PC-9 (cell line): ENCODE data around the gene SESN3. TPM values are rescaled to one million over a fixed set of nuclear protein-coding genes. Genes with fewer than 3 reads are reported as not detected.
"Not testable (repeated sequence)": the region's sequence is repeated elsewhere in the genome, so short reads cannot be mapped to it uniquely, and the experiment has no call there.

Experiments used
- BruUV-seq: library from RNA; stranded (reverse); fragments of 400-500 nt; replicated peaks from 2 replicates; lab custom pipeline; 2021; lab: Mats Ljungman, UMichigan
- CTCF ChIA-PET: fragments of 300-600 bp; sonication (Branson Sonifier 250); formaldehyde crosslinking; loops from one replicate; lab custom pipeline; 2022; ENCODE audit warnings: antibody characterized with exemption; lab: Charles Lee
- POLR2A ChIA-PET: fragments of 300-600 bp; sonication (Branson Sonifier 250); formaldehyde crosslinking; loops from one replicate; lab custom pipeline; 2022; ENCODE audit warnings: antibody characterized with exemption; ENCODE audit not compliant: unreplicated experiment; lab: Charles Lee
- DNase-seq, 2 experiments: peaks; one replicate each; pipeline versions ENCODE4 v3.0.0 to v3.0.0-alpha.2; 2015 to 2022; ENCODE audit warnings: mixed read lengths in 1 of 2
- H2AFZ ChIP-seq: fragments of 200-600 bp; sonication (generic); 2 replicates; pipeline ENCODE4 v1.8.1; 2017; ENCODE audit warnings: antibody characterized with exemption
- H3F3A ChIP-seq: fragments of 200-600 bp; sonication (generic); 2 replicates; pipeline ENCODE4 v1.8.1; 2017; ENCODE audit warnings: antibody characterized with exemption, mild to moderate bottlenecking, low read depth; ENCODE audit not compliant: insufficient read depth
- H3K27ac ChIP-seq: fragments of 200-600 bp; sonication (generic); 2 replicates; pipeline ENCODE4 v1.6.1; 2016; ENCODE audit warnings: mixed run types
- H3K27me3 ChIP-seq: fragments of 200-600 bp; sonication (generic); 2 replicates; pipeline ENCODE4 v1.6.1; 2016; ENCODE audit warnings: low read depth, mixed run types; ENCODE audit not compliant: insufficient read depth
- H3K36me3 ChIP-seq: fragments of 200-600 bp; sonication (generic); 2 replicates; pipeline ENCODE4 v1.6.1; 2016; ENCODE audit warnings: low read depth, mixed run types
- H3K4me1 ChIP-seq: fragments of 200-600 bp; sonication (generic); replicated peaks from 2 replicates; pipeline ENCODE4 v1.6.1; 2016; ENCODE audit warnings: mixed run types; ENCODE audit not compliant: insufficient read depth
- H3K4me2 ChIP-seq: fragments of 200-600 bp; sonication (generic); 2 replicates; pipeline ENCODE4 v1.6.1; 2017; ENCODE audit warnings: mixed run types
- H3K4me3 ChIP-seq: fragments of 200-600 bp; sonication (generic); 2 replicates; pipeline ENCODE4 v1.6.1; 2016; ENCODE audit warnings: mixed run types
- H3K79me2 ChIP-seq: fragments of 200-600 bp; sonication (generic); 2 replicates; pipeline ENCODE4 v1.6.1; 2017; ENCODE audit warnings: low read depth, mixed run types
- H3K9me2 ChIP-seq: fragments of 200-600 bp; sonication (generic); 2 replicates; pipeline ENCODE4 v1.8.1; 2017; ENCODE audit warnings: mild to moderate bottlenecking; ENCODE audit not compliant: insufficient read depth
- H3K9me3 ChIP-seq: fragments of 200-600 bp; sonication (generic); 2 replicates; pipeline ENCODE4 v1.8.1; 2016; ENCODE audit warnings: low read depth; ENCODE audit not compliant: insufficient read depth
- H4K20me1 ChIP-seq: fragments of 200-600 bp; sonication (generic); 2 replicates; pipeline ENCODE4 v1.8.1; 2017; ENCODE audit not compliant: insufficient read depth
- CTCF ChIP-seq: fragments of 200-600 bp; sonication (generic); conservative IDR thresholded peaks from 2 replicates; pipeline ENCODE4 v1.6.1; 2017; ENCODE audit warnings: mixed run types, antibody characterized with exemption, mild to moderate bottlenecking, moderate library complexity
- EZH2 ChIP-seq: fragments of 200-600 bp; sonication (generic); IDR thresholded peaks from 2 replicates; pipeline ENCODE4 v1.8.0; 2017; ENCODE audit warnings: antibody characterized with exemption, low read depth
- intact Hi-C: fragments of 100-400 bp; cut with micrococcal nuclease; formaldehyde crosslinking; loops from one replicate; pipeline ENCODE4 v1.10.0; 2022; ENCODE audit not compliant: unreplicated experiment
- total RNA-seq: library from RNA; stranded (reverse); gene quantifications from 2 replicates; pipeline ENCODE4 v1.2.3, GENCODE V29; 2021

The SESN3 gene
- total RNA-seq, 1 experiment from 2014 or later = 0.85 TPM

- H3F3A ChIP-seq = no peaks in the 10 kb centered on the region
- H3K27ac ChIP-seq = no peak overlapping the region
- TF ChIP-seq EZH2 (no peak), CTCF (no peak)
- no peaks in the 10 kb centered on the region for H3K9me2 ChIP-seq
- H3K27me3 ChIP-seq = peaks cover 18% of the 10 kb centered on the region
- CTCF ChIA-PET = no interaction called here
- no peak for DNase-seq
- POLR2A ChIA-PET = no interaction called here
- H3K36me3 ChIP-seq = no peaks in the 10 kb centered on the region
- intact Hi-C loops = no loop called here
- no peaks in the 10 kb centered on the region for H3K9me3 ChIP-seq
- BruUV-seq = no TSS peak
- H4K20me1 ChIP-seq = no peaks in the 10 kb centered on the region
- no peaks in the 10 kb centered on the region for H3K79me2 ChIP-seq
- no peak overlapping the region for H2AFZ ChIP-seq
- no peaks in the 10 kb centered on the region for H3K4me1 ChIP-seq
- no peak overlapping the region for H3K4me2 ChIP-seq
- H3K4me3 ChIP-seq = no peak overlapping the region
These were observed 21.6 kb upstream of the SESN3 start for GRCh38 chr11:95252586-95252985.

GRCh38 chr11:95251896-95252295 is 20.9 kb upstream of the SESN3 start:
- H3K9me3 ChIP-seq, CTCF ChIA-PET, H3K36me3 ChIP-seq, H3K79me2 ChIP-seq, intact Hi-C loops, H2AFZ ChIP-seq, DNase-seq, H4K20me1 ChIP-seq, H3K4me3 ChIP-seq, H3F3A ChIP-seq, H3K4me1 ChIP-seq, H3K9me2 ChIP-seq, BruUV-seq, H3K4me2 ChIP-seq, H3K27ac ChIP-seq: not testable (repeated sequence)
- POLR2A ChIA-PET = interaction anchor here (0.7 kb wide), 1 partner anchor 539 kb away, joined by 5 read pairs; the partner anchor contains the start of gene CEP57
- H3K27me3 ChIP-seq = peaks cover 18% of the 10 kb centered on the region

GRCh38 chr11:95248666-95249467 is 17.9 kb upstream of the SESN3 start:
- Histone ChIP-seq H3K79me2 (no peaks in the 10 kb centered on the region), H3K4me3 (no peak overlapping the region), H4K20me1 (no peaks in the 10 kb centered on the region), H3F3A (no peaks in the 10 kb centered on the region), H3K36me3 (no peaks in the 10 kb centered on the region), H3K9me2 (no peaks in the 10 kb centered on the region), H3K4me1 (no peaks in the 10 kb centered on the region), H3K27ac (no peak overlapping the region), H3K9me3 (no peaks in the 10 kb centered on the region), H2AFZ (no peak overlapping the region), H3K4me2 (no peak overlapping the region), H3K27me3 (no peaks in the 10 kb centered on the region)
- no TSS peak for BruUV-seq
- DNase-seq = no peak
- TF ChIP-seq CTCF (no peak), EZH2 (no peak)
- ChIA-PET POLR2A (no interaction called here), CTCF (no interaction called here)
- intact Hi-C loops = no loop called here
